Left lung (tissue), 10 donors: ENCODE measurements around the gene INPP4B. TPM values are rescaled to one million over a fixed set of nuclear protein-coding genes. Genes with fewer than 3 reads are reported as not detected.

ENCODE experiments used
- ATAC-seq: fragments of 200-7000 bp; cut with Tn5 transposase; one replicate; pipeline ENCODE4 v1.9.1; 2020; ENCODE audit warnings: moderate library complexity
- DNase-seq, 4 donors: peaks; one replicate each; pipeline ENCODE4 v3.0.0-alpha.2; 2013 to 2020
- H3K27ac ChIP-seq, 2 donors: fragments of 200-600 bp; sonication (generic) in 1 of 2; one replicate each; pipeline versions ENCODE4 v1.5.0 to v1.8.0; 2020 to 2021
- H3K27me3 ChIP-seq, 2 donors: fragments of 200-600 bp; sonication (generic) in 1 of 2; one replicate each; pipeline versions ENCODE4 v1.5.0 to v1.8.0; 2020 to 2021
- H3K36me3 ChIP-seq, 2 donors: fragments of 200-600 bp; sonication (generic) in 1 of 2; one replicate each; pipeline versions ENCODE4 v1.5.0 to v1.8.0; 2020 to 2021
- H3K4me1 ChIP-seq, 2 donors: fragments of 200-600 bp; one replicate each; pipeline ENCODE4 v1.8.0; 2021
- H3K4me3 ChIP-seq, 2 donors: fragments of 200-600 bp; sonication (generic) in 1 of 2; one replicate each; pipeline versions ENCODE4 v1.5.0 to v1.8.0; 2020 to 2021; ENCODE audit warnings: mild to moderate bottlenecking in 1 of 2
- H3K9me3 ChIP-seq, 2 donors: fragments of 200-600 bp; sonication (generic) in 1 of 2; one replicate each; pipeline versions ENCODE4 v1.5.0 to v1.8.0; 2020 to 2021
- CTCF ChIP-seq, 2 donors: fragments of 200-600 bp; sonication (generic) in 1 of 2; IDR thresholded peaks; one replicate each; pipeline versions ENCODE4 v1.5.0 to v1.8.0; 2021; ENCODE audit warnings: antibody characterized with exemption in 2 of 2
- intact Hi-C, 2 donors: fragments of 100-400 bp; cut with DNase I; formaldehyde crosslinking; loops; one replicate each; pipeline versions ENCODE4 v1.11.2 to v1.14.2; 2022
- polyA plus RNA-seq, 6 donors: library from polyadenylated mRNA; unstranded; fragments of 120-200 nt; gene quantifications; one replicate each; pipeline ENCODE4 v1.2.1, GENCODE V29; 2013; ENCODE audit not compliant: insufficient read length in 6 of 6
- total RNA-seq, 2 donors: library from RNA; stranded (reverse); fragmentation: NEBNext Ultra II Directional; extraction: Animal tissue kit (Norgen Biotek cat#: 25700); gene quantifications; one replicate each; pipeline ENCODE4 v1.2.1, GENCODE V29; 2021
- donor health status: DM: no; HTN: yes; CAD: no.
- donor health status: DM: no; HTN: no; CAD: no.

INPP4B gene
- total and polyA plus RNA-seq, 8 donors = 7.3 to 15.1 (median 11.6) TPM

- intact Hi-C loops = no loop called here
- DNase-seq (no peak), ATAC-seq (no peak)
- no peaks in the 10 kb centered on the region for H3K9me3 ChIP-seq
- H3K4me3 ChIP-seq = no peak overlapping the region
- H3K27ac ChIP-seq = no peak overlapping the region
- H3K27me3 ChIP-seq = no peaks in the 10 kb centered on the region
- TF ChIP-seq CTCF (IDR thresholded peaks at IDR 0.05) = no peak
- H3K36me3 ChIP-seq = no peaks in the 10 kb centered on the region
- H3K4me1 ChIP-seq = no peaks in the 10 kb centered on the region
Observed at GRCh38 chr4:142861351-142861750, 15.2 kb upstream of the INPP4B start.

GRCh38 chr4:142858965-142859364 lies 12.9 kb upstream of the INPP4B start:
- no peak overlapping the region for H3K4me3 ChIP-seq
- TF ChIP-seq CTCF (IDR thresholded peaks at IDR 0.05) = no peak
- DNase-seq (no peak), ATAC-seq (no peak)
- H3K4me1 ChIP-seq = no peaks in the 10 kb centered on the region
- H3K36me3 ChIP-seq = no peaks in the 10 kb centered on the region
- H3K27ac ChIP-seq = no peak overlapping the region
- H3K9me3 ChIP-seq = no peaks in the 10 kb centered on the region
- intact Hi-C loops = no loop called here
- no peaks in the 10 kb centered on the region for H3K27me3 ChIP-seq

GRCh38 chr4:142858446-142858845 lies 12.3 kb upstream of the INPP4B start:
- DNase-seq (no peak), ATAC-seq (no peak)
- no peaks in the 10 kb centered on the region for H3K4me1 ChIP-seq
- H3K36me3 ChIP-seq = no peaks in the 10 kb centered on the region
- H3K4me3 ChIP-seq = no peak overlapping the region
- TF ChIP-seq CTCF (IDR thresholded peaks at IDR 0.05) = no peak
- H3K9me3 ChIP-seq = no peaks in the 10 kb centered on the region
- no peaks in the 10 kb centered on the region for H3K27me3 ChIP-seq
- intact Hi-C loops = no loop called here
- no peak overlapping the region for H3K27ac ChIP-seq

GRCh38 chr4:142856576-142856975 lies 10.5 kb upstream of the INPP4B start:
- DNase-seq (no peak), ATAC-seq (no peak)
- Histone ChIP-seq H3K36me3 (no peaks in the 10 kb centered on the region), H3K4me3 (no peak overlapping the region), H3K9me3 (no peaks in the 10 kb centered on the region), H3K27ac (no peak overlapping the region), H3K4me1 (no peaks in the 10 kb centered on the region), H3K27me3 (no peaks in the 10 kb centered on the region)
- TF ChIP-seq CTCF (IDR thresholded peaks at IDR 0.05) = no peak
- intact Hi-C loops = no loop called here

GRCh38 chr4:142850478-142850877 lies 4.4 kb upstream of the INPP4B start:
- intact Hi-C loops = no loop called here
- Histone ChIP-seq H3K4me1 (peaks cover 0 to 19% of the 10 kb centered on the region in 2 donors), H3K36me3 (no peaks in the 10 kb centered on the region), H3K27ac (no peak overlapping the region), H3K4me3 (no peak overlapping the region), H3K9me3 (no peaks in the 10 kb centered on the region), H3K27me3 (peaks cover 6 to 33% of the 10 kb centered on the region in 2 donors)
- TF ChIP-seq CTCF (IDR thresholded peaks at IDR 0.05) = no peak
- no peak for ATAC-seq
- no peak for DNase-seq
